ENCODE measurements around the gene SLC9A1.

- no peak for TF ChIP-seq NFIC (IDR thresholded peaks at IDR 0.05; ENCODE audit: low read depth, low read length)
- TF ChIP-seq TCF7 (IDR thresholded peaks at IDR 0.05; ENCODE audit: borderline replicate concordance) = no peak
- no peak for TF ChIP-seq LARP7 (IDR thresholded peaks at IDR 0.05)
- TF ChIP-seq ZBED1 (IDR thresholded peaks at IDR 0.05; ENCODE audit: borderline replicate concordance) = no peak
- TF ChIP-seq SPI1 (IDR thresholded peaks at IDR 0.05; ENCODE audit: borderline replicate concordance, insufficient read depth, low read depth, low read length) = no peak
- TF ChIP-seq CBX3 (IDR thresholded peaks at IDR 0.05; ENCODE audit: borderline replicate concordance, low read depth) = no peak
- TF ChIP-seq ZSCAN29 (IDR thresholded peaks at IDR 0.05) = no peak
- no peak for TF ChIP-seq RCOR1 (conservative IDR thresholded peaks at IDR 0.05; ENCODE audit: low read depth, low read length)
- TF ChIP-seq NFYB (IDR thresholded peaks at IDR 0.05; ENCODE audit: insufficient read depth, low read depth, low read length) = no peak
- no peak for TF ChIP-seq YY1 (IDR thresholded peaks at IDR 0.05; ENCODE audit: low read depth, low read length)
- TF ChIP-seq E4F1 (IDR thresholded peaks at IDR 0.05; ENCODE audit: borderline replicate concordance, partially characterized antibody) = no peak
These were observed 21.8 kb downstream of the SLC9A1 start for GRCh38 chr1:27133158-27133557.

All from GM12878 (cell line).